Liver (tissue), 3 donors: ENCODE results near the gene WFDC12.

ENCODE experiments used
- ATF3 ChIP-seq: IDR thresholded peaks from 2 replicates; pipeline ENCODE4 v1.6.1; 2016; ENCODE audit warnings: antibody characterized with exemption
- CTCF ChIP-seq: fragments of 150-350 bp; IDR thresholded peaks from 2 replicates; pipeline ENCODE4 v1.5.1; 2017; ENCODE audit warnings: improper control_type of control experiment, low read depth, low read length; ENCODE audit not compliant: missing input control
- EGR1 ChIP-seq, 2 donors: IDR thresholded peaks; 2 replicates each; pipeline ENCODE4 v1.6.1; 2016 to 2018; ENCODE audit warnings: antibody characterized with exemption in 2 of 2, low read depth in 2 of 2
- FOXA1 ChIP-seq: IDR thresholded peaks from 2 replicates; pipeline ENCODE4 v1.6.1; 2016; ENCODE audit warnings: antibody characterized with exemption
- GABPA ChIP-seq, 2 donors: IDR thresholded peaks in 1 of 2; conservative IDR thresholded peaks in 1 of 2; 2 replicates each; pipeline ENCODE4 v1.6.1; 2016; ENCODE audit warnings: antibody characterized with exemption in 2 of 2, mild to moderate bottlenecking in 1 of 2, moderate library complexity in 1 of 2
- HNF4A ChIP-seq, 2 donors: conservative IDR thresholded peaks; 2 replicates each; pipeline ENCODE4 v1.6.1; 2016; ENCODE audit warnings: antibody characterized with exemption in 2 of 2, mild to moderate bottlenecking in 2 of 2
- JUND ChIP-seq, 2 donors: IDR thresholded peaks; 2 replicates each; pipeline ENCODE4 v1.6.1; 2016; ENCODE audit warnings: antibody characterized with exemption in 2 of 2
- RAD21 ChIP-seq, 2 donors: IDR thresholded peaks; 2 replicates each; pipeline ENCODE4 v1.6.1; 2016; ENCODE audit warnings: antibody characterized with exemption in 2 of 2, mild to moderate bottlenecking in 2 of 2
- RXRA ChIP-seq, 2 donors: IDR thresholded peaks; 2 replicates each; pipeline ENCODE4 v1.6.1; 2017 to 2018; ENCODE audit warnings: antibody characterized with exemption in 2 of 2, mild to moderate bottlenecking in 1 of 2
- SP1 ChIP-seq: IDR thresholded peaks from 2 replicates; pipeline ENCODE4 v1.6.1; 2018; ENCODE audit warnings: antibody characterized with exemption, mild to moderate bottlenecking
- TAF1 ChIP-seq: conservative IDR thresholded peaks from 2 replicates; pipeline ENCODE4 v1.6.1; 2016; ENCODE audit warnings: antibody characterized with exemption, mild to moderate bottlenecking
- YY1 ChIP-seq: IDR thresholded peaks from 2 replicates; pipeline ENCODE4 v1.6.1; 2016; ENCODE audit warnings: antibody characterized with exemption, mild to moderate bottlenecking
- TF ChIP-seq, protein P1 (sequence below): IDR thresholded peaks from 2 replicates; pipeline ENCODE4 v1.6.1; 2016; ENCODE audit warnings: antibody characterized with exemption
- TF ChIP-seq, protein P2 (sequence below): IDR thresholded peaks from 2 replicates; pipeline ENCODE4 v1.6.1; 2016; ENCODE audit warnings: antibody characterized with exemption
- donor health status: healthy.
- donor health status: healthy.

DNA sequence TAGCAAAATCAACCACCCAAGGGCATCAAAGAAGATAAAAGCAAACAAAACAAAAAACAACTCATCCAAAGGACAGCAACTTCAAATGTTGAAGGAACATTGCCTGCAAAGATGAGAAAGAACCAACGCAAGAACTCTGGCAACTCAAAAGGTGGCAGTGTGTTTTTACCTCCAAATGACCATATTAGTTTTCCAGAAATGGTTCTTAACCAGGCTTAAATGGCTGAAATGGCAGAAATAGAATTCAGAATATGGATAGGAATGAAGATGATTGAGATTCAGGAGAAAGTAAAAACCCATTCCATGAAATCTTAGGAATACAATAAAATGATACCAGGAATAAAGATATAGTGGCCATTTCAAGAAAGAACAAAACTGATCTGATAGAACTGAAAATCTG lies 40.6 kb upstream of the WFDC12 start:
- TF ChIP-seq CTCF (no peak), EGR1 (IDR thresholded peaks at IDR 0.05; ENCODE audit: low read depth in 2 of 2) (no peak), ATF3 (no peak), YY1 (no peak), JUND (IDR thresholded peaks at IDR 0.05) (no peak), SP1 (no peak), RAD21 (IDR thresholded peaks at IDR 0.05) (no peak), TAF1 (no peak), FOXA1 (no peak), GABPA (IDR thresholded peaks at IDR 0.05 in 1 of 2, conservative IDR thresholded peaks at IDR 0.05 in 1 of 2) (no peak), HNF4A (conservative IDR thresholded peaks at IDR 0.05) (no peak), RXRA (IDR thresholded peaks at IDR 0.05) (no peak)
- TF ChIP-seq, protein P1, sequence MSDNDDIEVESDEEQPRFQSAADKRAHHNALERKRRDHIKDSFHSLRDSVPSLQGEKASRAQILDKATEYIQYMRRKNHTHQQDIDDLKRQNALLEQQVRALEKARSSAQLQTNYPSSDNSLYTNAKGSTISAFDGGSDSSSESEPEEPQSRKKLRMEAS: no peak
- TF ChIP-seq, protein P2, sequence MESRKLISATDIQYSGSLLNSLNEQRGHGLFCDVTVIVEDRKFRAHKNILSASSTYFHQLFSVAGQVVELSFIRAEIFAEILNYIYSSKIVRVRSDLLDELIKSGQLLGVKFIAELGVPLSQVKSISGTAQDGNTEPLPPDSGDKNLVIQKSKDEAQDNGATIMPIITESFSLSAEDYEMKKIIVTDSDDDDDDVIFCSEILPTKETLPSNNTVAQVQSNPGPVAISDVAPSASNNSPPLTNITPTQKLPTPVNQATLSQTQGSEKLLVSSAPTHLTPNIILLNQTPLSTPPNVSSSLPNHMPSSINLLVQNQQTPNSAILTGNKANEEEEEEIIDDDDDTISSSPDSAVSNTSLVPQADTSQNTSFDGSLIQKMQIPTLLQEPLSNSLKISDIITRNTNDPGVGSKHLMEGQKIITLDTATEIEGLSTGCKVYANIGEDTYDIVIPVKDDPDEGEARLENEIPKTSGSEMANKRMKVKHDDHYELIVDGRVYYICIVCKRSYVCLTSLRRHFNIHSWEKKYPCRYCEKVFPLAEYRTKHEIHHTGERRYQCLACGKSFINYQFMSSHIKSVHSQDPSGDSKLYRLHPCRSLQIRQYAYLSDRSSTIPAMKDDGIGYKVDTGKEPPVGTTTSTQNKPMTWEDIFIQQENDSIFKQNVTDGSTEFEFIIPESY: no peak
